Astrocyte of the hippocampus (primary cell): ENCODE results near the gene EFCAB6.

Experiments
- DNase-seq: peaks from one replicate; pipeline ENCODE4 v3.0.0; 2011; ENCODE audit warnings: low read depth, low spot score

EFCAB6 gene

GRCh38 chr22:43812149-43812842, at the start of gene EFCAB6:
EFCAB6 (minus strand) TSS chr22:43812305; CDS start chr22:43782318, 29,987 bp downstream.
- DNase-seq = peak; percentile 97

- DNase-seq = peak; percentile 40
These were observed 49.4 kb upstream of the EFCAB6 start for GRCh38 chr22:43861529-43861928.

- DNase-seq = no peak
These were observed 48.7 kb upstream of the EFCAB6 start for GRCh38 chr22:43860831-43861230.

GRCh38 chr22:43860126-43860525, 48.0 kb upstream of the EFCAB6 start:
- no peak for DNase-seq

GRCh38 chr22:43859621-43860020, 47.5 kb upstream of the EFCAB6 start:
- no peak for DNase-seq

- DNase-seq = no peak
These were observed 47.1 kb upstream of the EFCAB6 start for GRCh38 chr22:43859176-43859575.

GRCh38 chr22:43858156-43858895, 46.2 kb upstream of the EFCAB6 start:
- no peak for DNase-seq

GRCh38 chr22:43857367-43857766, 45.3 kb upstream of the EFCAB6 start:
- DNase-seq = no peak

GRCh38 chr22:43855431-43855830, 43.3 kb upstream of the EFCAB6 start:
- DNase-seq = no peak

- no peak for DNase-seq
These were observed 42.7 kb upstream of the EFCAB6 start for GRCh38 chr22:43854786-43855271.

GRCh38 chr22:43854121-43854785, 42.1 kb upstream of the EFCAB6 start:
- no peak for DNase-seq

- DNase-seq = no peak
These were observed 41.3 kb upstream of the EFCAB6 start for GRCh38 chr22:43853328-43853931.

- DNase-seq = no peak
These were observed 40.6 kb upstream of the EFCAB6 start for GRCh38 chr22:43852573-43853327.

- no peak for DNase-seq
These were observed 39.8 kb upstream of the EFCAB6 start for GRCh38 chr22:43851979-43852307.

GRCh38 chr22:43851058-43851978, 39.2 kb upstream of the EFCAB6 start:
- no peak for DNase-seq

GRCh38 chr22:43850529-43850928, 38.4 kb upstream of the EFCAB6 start:
- DNase-seq = no peak

- DNase-seq = no peak
These were observed 37.6 kb upstream of the EFCAB6 start for GRCh38 chr22:43849731-43850130.

- DNase-seq = peak; percentile 42
These were observed 36.5 kb upstream of the EFCAB6 start for GRCh38 chr22:43848366-43849171.
